HG03108 (cell line): ENCODE results near the gene DNAJA1.

ENCODE experiments used
- ATAC-seq: cut with Tn5 transposase; IDR thresholded peaks from one replicate; pipeline ENCODE4 v1.9.1; 2021; ENCODE audit warnings: moderate library complexity; ENCODE audit not compliant: unreplicated experiment

The DNAJA1 gene

DNA sequence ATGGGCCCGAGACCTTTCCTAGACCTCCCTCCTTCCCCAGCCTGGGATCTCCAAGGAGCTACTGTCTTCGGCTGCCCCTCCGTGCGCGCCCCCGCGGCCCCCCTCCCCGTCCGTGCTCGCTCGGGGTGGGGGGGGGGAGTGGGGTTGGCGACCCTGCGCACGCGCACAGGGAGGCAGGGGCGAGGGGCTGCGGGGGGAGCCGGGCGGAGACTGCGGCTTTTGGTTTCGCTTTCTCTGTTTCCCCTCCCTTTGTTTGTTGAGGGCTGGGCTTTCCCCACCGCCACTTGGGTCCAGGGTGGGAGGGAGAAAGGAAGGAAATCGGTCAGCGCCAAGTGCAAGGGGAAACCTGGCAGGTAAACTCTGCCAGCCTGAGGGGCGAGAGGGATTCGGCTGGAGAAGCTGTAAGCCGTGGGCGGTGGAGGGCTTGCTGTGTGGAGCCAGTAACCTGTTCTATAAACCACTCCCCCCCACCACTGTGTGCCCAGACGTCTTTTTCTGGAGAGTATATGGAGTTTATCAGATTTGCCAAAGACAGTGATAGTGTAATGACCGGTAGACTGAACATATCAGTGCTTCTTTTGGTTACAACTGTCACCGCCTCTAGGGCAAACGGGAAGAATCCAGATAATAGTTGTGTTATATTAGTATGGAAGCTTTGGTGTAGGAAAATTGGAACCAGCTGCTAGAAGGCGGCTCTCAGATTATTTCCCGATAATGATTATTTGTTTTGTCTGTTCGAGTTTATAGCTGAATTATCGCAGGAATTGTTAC is 684 bp downstream of the DNAJA1 start:
- ATAC-seq: peak; percentile 33

DNA sequence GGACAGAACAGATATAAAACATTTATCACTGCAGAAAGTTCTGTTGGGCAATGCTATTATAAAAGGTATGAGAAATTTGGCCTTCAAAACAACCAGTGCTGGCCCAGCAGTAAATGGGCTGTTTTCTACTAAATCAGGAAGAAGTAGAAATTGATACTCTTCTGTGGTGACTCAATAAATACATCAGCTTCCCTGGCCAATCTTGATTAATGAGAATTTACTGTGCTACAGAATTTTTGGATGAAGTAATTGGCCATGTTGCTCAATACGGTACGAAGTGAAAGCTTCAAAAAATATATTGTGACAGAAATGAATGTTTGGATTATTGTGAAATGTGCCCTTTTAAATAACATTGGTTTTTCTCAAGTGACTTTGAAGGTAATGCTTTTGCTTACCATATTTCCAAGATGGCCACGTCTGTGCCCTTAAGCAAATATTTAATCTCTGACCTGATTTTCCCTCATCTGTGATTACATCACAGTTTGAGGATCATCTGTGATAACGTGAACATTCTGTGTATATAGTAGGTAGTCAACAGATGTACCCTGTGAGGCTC is 4.2 kb downstream of the DNAJA1 start:
- no peak for ATAC-seq

DNA sequence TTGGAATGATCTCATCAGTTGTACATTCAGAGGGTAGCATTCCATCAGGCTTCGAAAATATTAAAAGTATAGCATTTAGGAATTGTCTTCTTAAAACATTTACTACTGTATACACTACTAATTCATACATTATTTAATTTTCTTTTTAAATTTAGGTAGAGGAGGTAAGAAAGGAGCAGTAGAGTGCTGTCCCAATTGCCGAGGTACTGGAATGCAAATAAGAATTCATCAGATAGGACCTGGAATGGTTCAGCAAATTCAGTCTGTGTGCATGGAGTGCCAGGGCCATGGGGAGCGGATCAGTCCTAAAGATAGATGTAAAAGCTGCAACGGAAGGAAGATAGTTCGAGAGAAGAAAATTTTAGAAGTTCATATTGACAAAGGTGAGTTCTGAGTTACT is 5.2 kb downstream of the DNAJA1 start:
- no peak for ATAC-seq

DNA sequence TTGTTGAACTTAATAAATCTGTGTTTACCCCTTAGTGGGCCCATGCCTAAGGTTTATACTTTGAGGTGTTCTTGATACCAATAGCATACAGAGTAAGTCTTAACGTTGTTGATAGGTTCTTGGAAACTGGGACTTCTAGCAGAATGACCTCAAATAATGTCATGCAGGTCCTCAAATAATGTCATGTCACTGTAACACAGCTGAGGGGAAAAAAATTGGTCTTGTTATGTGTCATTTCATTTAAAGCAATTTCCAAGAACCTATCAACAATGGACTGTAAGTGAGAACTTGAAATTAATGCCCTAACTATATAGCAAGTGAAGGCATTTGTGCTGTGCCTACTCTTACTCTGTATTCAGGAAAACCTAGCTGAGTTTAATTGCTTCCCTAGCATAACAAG is 7.2 kb downstream of the DNAJA1 start:
- ATAC-seq: no peak

DNA sequence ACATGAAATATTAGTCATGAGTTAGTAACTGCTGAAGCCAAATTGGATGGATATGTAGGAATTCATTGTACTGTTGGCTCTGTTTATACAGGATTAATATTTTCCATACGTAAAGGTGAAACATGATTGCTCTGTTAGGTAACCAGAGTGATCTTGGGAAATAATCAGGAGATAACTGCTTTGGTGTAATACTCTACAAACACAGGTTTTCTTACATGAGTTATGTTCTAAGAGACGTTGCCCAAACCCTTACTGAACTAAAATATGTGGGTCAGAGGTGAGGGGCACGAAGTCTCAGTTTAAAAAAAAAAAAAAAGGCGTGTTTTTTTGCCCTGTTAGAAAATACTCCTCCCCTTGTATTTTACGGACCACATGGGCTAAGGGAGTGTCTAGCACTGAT is 7.8 kb downstream of the DNAJA1 start:
- ATAC-seq: no peak

DNA sequence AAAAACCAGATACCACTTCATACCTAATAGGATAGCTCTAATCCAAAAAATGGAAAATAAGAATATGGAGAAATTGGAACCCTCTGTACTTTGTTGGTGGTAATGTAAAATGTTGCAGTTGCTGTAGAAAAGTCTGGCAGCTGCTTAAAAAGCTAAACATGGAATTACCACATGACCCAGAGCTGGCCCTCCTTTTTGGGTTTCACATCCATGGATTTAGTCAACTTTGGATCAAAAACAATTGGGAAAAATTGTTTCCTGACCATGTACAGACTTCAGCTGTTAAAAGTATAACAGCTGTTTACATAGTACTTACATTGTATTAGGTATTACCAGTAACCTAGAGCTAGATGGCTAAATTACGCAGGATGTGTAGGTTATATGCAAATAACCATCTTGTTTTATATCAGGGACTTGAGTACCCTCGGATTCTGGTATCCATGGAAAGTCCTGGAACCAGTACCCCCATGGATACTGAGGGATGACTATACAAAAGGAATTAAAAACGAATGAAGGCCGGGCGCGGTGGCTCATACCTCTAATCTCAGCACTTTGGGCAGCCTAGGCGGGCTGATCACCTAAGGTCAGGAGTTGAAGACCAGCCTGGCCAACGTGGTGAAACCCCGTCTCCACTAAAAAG is 15.8 kb downstream of the DNAJA1 start:
- no peak for ATAC-seq

DNA sequence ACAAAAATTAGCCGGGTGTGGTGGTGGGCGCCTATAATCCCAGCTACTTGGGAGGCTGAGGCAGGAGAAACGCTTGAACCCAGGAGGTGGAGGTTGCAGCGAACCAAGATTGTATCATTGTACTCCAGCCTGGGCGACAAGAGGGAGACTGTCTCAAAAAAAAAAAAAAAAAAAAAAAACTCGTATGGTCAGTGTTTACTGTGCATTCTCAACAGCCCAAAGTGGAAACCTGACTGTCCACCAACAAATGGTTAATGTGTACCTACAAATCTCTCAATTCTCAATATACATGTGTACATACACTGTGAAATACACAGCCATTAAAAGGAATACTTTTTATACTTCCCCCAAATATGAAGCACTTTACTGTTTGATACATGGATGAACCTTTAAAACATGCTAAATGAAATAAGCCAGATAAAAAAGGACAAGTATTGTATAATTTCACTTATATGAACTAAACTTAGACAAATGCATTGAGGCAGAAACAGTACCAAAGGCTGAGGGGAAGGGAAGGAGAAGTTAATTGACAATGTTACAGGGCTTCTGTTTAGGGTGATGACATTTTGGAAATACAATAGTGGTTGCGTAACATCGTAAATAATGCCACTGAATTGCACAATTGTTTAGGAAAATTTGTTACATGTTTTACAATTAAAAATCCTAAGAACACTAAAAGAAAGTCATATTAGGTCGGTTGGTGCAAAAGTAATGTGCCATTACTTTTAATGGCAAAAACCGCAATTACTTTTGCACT is 16.5 kb downstream of the DNAJA1 start:
- ATAC-seq: no peak

DNA sequence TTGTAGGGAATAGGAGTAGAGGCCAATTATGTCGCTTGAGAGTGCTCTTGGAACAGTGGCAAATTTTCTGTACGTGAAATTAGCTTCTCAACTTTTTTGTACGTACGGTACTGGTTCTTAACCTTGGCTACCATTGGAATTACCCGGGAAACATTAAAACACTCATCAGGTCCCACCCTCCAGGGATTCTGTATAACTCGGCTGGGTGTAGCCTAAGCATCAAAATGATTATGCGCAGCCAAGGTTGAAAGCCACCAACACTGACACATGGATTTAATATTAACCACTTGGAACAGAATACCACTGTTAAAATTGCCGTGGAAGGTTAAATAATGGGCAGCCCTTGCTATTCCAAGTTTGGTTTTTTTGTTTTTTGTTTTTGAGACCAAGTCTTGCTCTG is 17.4 kb downstream of the DNAJA1 start:
- ATAC-seq: no peak

DNA sequence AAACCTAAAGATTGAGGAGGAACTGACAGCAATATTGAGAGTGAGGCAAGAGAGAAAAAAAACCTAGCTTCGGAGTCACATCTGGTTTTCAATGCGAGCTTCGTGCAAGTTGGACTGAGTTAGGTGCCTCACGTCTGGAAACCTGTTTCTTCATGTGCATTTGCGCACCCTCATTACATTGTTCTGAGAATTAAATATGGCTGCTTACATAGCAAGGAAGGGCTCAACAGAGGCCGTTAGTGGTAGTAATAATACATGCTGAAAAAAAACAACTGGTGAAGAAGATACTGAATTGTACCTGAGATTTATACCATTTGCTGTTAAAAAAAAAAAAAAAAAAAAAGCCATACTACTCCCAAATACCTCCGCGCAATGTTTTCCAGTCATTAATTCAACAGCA is 18.6 kb downstream of the DNAJA1 start:
- ATAC-seq: no peak

DNA sequence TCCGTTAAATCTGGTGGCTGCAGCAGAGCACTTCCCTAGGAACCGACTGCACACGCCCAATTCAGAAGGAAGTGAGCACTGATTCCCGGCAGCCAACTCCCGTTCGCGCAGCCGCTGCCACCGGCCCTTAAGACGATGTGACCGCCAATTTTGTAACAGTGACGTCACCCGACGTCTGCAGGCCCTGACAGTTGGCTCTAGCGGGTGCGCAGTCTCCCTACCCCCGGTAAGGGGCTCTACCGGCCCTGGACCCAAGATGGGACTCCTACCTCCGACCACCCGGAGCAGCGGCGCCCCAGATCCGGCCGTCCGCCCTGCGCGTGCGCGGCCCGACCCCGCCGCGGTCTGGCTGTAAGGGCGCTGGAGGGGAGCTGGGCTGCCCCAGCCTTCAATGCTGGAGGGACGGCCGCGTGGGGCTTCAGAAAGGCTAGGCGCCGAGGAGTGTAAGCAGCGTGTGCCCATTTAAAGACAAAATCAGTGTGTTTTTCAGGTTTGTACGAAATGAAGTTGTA is 19.1 kb downstream of the DNAJA1 start:
- ATAC-seq: peak; percentile 81

DNA sequence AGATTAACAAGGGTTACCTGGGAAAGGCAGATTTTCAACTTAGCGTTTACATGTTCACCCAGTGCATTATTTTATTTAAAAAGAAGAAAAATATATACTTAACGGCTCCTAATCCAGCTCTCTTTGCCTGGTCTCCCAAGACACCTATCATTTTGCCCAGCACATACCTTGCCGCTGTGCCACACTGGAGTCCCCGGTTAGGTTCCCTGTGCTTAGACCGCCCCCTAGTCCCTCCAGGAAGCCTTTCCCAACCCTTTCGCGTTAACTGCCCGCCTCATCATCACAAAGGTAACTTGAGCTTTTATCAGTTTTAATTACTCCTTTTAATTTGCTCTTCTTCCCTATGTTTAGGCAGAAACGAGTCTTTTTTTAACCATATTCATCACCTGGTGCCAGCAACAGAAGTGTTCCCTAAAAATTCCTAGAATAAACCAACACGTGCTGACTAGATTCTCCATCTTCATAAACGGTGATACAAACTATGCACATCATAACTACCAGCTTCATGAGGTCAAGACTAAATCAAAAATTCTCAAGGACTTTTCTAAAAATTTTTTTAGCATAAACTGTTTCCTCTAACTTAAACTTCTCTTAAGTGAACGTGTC is 19.7 kb downstream of the DNAJA1 start:
- no peak for ATAC-seq

DNA sequence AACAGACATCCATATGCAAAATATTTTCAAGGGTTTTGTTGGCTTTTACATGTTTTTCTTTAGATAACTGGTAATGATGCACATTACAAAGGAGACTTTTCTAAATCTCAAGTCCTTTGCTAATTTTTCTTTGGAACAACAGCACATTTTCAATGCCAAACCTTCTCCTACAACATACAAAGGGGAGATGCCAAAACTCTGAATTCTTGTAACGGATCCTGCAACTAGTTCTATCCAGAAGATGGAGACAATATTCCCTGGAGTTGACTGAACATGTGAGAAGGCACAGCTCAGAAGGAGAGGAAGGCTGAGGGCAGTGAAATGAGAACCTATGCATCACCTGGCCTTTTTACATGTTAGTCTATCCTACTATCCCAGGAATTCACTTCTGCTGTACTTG is 21.0 kb downstream of the DNAJA1 start:
- no peak for ATAC-seq

DNA sequence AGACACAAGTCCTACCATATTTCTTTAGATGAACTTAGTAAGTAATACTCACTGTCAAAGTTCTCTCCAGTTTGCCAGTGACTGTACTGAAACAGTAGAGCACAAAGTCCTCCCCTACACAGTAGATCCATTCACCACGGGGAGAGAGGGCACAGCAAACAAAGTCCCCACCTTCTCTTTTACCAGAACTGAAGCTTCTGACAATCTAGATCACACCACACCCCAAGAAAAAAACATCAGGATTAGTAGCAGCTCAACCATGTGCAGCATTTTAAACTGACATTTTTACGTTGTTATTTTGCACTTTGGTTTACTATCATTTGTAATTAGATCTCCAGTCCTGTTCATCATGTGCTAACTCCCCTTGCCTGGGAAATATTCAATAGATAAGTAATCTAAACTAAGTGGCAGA is 23.0 kb downstream of the DNAJA1 start:
- ATAC-seq: no peak

DNA sequence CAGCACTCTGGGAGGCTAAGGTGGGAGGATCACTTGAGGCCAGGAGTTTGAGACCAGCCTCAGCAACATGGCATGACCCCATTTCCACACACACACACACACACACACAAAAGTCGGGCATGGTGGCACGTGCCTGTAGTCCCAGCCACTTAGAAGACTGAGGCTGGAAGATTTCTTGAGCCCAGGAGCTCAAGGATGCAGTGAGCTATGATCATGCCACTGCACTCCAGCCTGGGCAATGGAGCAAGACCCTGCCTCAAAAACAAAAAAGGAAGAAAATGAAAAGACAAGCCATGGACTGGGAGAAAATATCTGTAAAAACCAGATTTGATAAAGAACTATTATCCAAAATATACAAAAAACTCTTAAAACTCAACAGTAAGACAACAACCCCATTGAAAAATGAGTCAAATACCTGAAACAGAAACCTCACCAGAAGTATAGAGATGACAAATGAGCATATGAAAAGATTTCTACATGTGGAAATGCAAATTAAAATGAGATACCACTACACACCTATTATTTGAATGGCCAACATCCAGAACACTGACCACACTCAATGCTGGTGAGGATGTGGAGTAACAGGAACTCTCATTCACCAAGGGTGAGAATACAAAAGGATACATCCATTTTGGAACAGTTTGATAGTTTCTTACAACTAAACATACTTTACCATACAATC is 24.7 kb downstream of the DNAJA1 start:
- ATAC-seq: peak; percentile 86

DNA sequence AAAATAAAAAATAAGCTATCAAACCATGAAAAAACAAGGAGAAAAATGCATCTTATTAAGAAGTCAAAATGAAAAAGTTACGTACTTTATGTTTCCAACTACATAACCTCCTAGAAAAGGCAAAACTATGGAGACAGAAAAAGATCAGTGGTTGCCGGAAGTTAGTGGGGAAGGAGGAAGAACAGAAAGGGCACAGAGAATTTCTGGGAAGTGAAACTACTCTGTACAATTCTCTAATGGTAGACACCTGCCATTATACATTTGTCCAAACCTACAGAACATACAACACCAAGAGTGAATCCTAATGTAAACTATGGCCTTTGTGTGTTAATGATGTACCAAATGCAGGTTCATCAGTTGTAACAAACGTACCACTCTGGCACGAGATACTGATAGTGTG is 26.1 kb downstream of the DNAJA1 start:
- ATAC-seq: no peak

DNA sequence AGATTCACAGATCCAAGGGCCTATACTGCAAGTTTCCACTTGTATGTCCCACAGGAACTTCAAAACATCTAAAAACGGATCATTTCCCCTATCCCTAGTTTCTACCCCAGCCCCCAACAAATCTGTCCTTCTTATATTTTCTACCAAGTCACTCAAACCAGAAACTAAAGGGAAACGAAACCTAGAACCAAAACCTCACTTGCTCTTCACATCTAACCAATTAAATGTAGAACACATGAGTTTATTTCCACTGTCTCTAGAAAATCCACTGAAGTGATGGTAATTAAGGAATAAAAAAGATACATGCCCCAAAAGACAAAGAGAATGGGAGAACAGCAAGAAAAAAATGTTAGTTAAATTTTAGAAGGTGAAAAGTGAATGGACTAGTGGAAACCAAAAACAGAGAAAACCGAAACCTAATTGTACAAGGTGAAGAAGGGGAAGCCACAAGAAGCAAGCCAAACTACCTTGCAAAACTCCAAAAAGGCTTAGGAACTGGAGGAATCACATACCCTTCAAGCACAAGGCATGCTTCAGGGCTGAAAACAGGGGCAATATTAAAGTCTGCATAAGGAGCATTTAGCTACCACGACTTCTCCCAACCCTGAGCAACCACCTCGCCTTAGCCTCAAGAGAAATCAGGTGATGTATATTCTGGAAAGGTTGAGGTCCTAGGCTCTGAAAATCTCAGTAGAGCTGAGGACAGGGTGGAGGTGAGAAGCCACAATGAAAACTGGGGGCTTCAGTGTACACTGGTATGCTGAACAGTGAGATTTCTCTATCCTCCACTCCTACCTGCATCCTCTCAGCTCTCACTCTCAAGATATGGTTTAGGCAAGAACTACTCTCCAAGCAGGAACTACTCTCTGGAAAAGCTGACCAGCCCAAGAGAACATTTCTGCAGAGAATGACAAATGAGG is 40.3 kb downstream of the DNAJA1 start:
- peak; percentile 64 for ATAC-seq

DNA sequence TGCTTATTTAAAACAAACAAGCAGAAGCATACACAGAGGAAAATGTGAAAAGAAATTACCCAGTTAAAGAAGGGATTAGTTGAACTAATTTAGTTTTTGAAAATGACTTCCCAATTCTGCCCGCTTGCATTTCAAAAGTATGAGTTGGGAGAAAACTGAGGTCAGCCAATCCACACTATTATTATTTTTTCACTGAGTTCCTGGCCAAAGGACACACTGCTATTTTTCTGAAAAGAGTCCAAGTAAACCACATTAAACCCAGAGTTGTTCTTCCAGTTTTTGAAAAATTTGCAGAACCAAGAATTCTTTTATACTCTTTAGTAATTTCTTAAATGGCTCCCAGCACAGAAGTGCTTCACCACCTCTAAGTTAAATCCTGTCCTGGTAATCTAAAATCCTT is 43.9 kb downstream of the DNAJA1 start:
- ATAC-seq: no peak

DNA sequence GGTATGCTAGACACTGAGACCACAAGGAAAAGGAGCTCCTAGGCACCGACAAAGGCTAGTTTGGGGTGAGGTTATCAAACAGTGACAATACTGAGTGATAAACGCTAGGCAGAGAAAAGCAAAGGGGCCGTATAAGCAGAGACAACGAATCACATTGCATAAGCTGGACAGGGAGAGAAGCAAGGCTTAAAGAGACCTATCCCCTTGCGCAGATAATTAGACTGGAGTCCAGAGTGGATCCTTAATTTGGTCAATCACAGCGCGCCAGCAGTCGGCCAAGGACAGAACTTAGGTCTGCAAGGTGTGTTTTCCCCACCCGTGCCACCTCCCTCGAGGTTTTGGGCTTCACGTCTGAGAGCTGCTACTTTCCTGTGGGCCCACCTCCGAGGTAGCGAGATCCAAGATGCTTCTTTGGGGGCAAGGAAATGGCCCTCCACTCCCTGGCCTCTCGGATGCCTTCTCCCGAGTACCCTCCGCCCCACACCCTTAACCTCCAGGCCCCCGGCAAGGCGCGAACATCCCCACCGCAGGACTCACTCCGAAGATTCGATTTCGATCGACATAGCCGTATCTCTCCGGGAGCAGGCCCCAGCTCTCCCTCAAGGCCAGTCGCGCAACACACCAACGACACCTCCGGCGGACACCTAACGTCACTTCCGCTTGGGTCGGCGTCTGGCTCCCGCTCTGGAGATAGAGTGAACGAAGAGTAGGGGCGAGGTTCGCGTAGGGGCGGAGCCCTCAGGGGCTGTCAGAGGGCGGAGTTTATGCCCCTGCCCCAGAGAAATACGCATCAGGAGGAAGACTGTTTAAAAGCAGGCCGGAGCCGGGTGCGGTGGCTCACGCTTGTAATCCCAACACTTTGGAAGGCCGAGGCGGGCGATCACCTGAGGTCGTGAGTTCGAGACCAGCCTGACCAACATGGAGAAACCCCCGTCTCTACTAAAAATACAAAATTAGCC is 51.3 kb downstream of the DNAJA1 start, which contains the start of gene SMU1:
Gene SMU1 (minus strand): TSS at position 629 of the 959 bp plus-strand sequence. CDS start 66 bp downstream, at position 563.
- peak; percentile 99 for ATAC-seq
